ENCODE results near the gene CASP9.

CASP9 gene

DNA sequence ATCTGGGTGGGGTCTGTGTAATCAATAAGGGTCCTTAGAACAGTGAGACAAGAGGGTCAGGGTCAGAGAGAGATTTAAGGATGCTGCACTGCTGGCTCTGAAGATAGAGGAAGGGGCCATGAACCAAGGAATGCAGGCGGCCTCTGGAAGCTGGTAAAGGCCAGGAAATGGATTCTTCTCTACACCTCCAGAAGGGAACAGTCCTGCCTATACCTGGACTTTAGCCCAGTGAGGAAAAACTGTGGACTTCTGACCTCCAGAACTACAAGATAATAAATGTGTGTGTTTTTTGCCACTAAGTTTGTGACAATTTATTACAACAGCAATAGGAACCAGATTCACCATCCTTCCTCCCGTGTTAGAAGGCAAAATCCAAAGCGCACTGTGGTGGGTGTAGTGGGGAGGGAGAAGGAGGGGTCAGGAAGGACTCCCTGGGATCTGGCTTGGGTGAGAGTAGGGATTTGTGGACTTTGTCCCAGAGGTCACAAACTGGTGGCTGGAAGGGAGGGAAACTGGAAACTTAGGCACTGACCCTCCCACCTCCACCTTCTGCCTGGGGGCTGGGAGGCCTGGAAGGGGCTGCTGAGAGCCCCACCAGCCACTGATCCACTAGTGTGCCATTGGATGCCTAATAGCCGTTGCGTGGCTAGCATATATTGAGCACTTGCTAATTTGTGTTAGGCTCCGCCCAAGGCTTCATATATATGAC, 72.8 kb downstream of the CASP9 start:
- TF ChIP-seq, protein P1, sequence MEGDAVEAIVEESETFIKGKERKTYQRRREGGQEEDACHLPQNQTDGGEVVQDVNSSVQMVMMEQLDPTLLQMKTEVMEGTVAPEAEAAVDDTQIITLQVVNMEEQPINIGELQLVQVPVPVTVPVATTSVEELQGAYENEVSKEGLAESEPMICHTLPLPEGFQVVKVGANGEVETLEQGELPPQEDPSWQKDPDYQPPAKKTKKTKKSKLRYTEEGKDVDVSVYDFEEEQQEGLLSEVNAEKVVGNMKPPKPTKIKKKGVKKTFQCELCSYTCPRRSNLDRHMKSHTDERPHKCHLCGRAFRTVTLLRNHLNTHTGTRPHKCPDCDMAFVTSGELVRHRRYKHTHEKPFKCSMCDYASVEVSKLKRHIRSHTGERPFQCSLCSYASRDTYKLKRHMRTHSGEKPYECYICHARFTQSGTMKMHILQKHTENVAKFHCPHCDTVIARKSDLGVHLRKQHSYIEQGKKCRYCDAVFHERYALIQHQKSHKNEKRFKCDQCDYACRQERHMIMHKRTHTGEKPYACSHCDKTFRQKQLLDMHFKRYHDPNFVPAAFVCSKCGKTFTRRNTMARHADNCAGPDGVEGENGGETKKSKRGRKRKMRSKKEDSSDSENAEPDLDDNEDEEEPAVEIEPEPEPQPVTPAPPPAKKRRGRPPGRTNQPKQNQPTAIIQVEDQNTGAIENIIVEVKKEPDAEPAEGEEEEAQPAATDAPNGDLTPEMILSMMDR (IDR thresholded peaks at IDR 0.05; ENCODE audit: low read depth, low read length) = no peak
- no peak overlapping the region for H3K4me3 ChIP-seq (ENCODE audit: low read depth, low read length)

DNA sequence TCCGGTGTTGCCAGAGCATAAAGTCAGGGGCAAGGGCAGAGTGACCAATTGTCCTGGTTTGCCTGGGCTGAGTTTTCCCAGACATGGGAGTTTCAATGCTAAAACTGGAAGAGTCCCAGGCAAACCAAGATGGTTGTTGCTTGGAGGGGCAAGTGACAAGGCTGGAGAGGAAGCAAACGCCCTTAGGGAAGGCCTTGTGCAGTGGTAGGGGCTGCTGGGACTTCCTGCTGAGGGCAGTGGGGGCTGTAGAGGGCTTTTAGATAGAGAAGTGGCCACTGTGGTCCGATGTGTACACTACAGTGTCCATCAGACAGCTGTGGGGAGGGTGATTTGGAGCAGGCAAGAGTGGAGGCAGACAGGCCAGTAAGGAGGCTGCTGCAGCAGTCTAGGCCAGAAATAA, 74.4 kb downstream of the CASP9 start:
- TF ChIP-seq, protein P1 (IDR thresholded peaks at IDR 0.05; ENCODE audit: low read depth, low read length) = no peak
- H3K4me3 ChIP-seq (ENCODE audit: low read depth, low read length) = no peak overlapping the region

DNA sequence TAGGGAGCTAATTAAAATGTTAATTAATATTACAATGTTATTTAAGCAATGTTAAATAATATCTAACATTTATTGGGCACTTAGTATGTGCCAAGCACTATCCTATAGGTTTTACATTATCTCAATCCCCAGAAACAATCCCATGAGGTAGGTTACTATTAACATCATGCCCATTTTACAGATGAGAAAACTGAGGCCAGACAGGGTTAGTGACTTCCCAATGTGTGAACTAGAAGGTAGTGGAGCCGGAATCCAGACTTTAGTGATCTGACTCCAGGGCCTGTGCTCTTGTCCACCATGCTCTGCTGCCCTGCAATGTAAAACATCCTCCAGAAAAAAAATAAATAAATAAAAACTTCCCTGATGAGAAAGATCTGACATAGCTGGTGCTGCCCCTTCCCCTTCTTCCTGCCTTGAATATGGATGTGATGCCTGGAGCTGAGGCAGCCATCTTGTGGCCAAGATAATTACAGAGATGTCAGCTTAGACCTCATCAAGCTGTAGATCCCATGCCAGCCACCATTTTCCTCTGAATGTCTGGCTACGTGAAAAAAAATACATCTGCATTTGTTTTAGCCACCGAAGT, 75.0 kb downstream of the CASP9 start:
- no peak overlapping the region for H3K4me3 ChIP-seq (ENCODE audit: low read depth, low read length)
- TF ChIP-seq, protein P1 (IDR thresholded peaks at IDR 0.05; ENCODE audit: low read depth, low read length) = no peak

DNA sequence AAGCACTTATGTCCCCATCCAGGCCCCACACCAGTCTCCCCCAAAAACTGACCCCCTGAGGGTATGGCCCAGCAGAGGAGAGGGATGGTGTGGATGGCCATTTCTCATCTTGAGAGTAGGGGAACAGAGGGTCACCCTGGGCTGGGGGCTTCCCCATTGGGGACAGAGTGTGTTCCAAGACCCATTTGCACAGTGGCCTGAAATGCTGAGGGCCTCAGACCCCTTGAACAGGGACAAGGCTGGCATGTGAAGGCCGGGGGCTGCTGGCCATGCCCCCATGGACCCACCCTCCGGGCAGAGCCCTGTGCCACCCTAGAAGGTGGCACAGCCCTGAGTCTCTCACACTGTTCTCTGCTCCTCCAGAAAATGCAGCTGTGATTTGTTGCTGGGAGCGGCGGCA, 77.8 kb downstream of the CASP9 start:
- TF ChIP-seq, protein P1 (IDR thresholded peaks at IDR 0.05; ENCODE audit: low read depth, low read length) = no peak
- no peak overlapping the region for H3K4me3 ChIP-seq (ENCODE audit: low read depth, low read length)

DNA sequence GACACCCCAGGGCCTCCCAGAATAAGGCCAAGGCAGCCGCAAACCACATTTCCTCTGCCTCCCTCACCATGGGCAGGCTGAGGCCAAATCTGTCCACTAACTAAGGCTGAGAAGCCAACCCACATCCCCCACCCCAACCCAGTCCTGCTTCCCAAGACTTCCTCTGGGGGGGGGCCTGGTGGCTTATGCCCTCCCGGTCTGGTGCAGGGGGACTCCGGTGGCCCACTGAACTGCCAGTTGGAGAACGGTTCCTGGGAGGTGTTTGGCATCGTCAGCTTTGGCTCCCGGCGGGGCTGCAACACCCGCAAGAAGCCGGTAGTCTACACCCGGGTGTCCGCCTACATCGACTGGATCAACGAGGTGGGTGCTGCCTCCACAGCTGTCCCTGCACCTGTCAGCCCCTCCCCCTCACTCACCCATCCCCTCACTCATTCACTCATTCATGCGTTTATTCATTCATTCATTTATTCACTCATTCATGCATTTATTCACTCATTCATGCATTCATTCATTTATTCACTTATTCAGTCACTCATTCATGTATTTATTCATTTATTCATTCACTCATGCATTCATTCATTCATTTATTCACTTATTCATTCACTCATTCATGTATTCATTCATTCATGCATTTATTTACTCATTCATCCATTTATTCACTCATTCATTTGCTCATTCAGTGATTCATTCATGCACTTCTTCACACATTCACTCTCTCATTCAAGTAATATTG, 78.5 kb downstream of the CASP9 start:
- no peak overlapping the region for H3K4me3 ChIP-seq (ENCODE audit: low read depth, low read length)
- TF ChIP-seq, protein P1 (IDR thresholded peaks at IDR 0.05; ENCODE audit: low read depth, low read length) = no peak

DNA sequence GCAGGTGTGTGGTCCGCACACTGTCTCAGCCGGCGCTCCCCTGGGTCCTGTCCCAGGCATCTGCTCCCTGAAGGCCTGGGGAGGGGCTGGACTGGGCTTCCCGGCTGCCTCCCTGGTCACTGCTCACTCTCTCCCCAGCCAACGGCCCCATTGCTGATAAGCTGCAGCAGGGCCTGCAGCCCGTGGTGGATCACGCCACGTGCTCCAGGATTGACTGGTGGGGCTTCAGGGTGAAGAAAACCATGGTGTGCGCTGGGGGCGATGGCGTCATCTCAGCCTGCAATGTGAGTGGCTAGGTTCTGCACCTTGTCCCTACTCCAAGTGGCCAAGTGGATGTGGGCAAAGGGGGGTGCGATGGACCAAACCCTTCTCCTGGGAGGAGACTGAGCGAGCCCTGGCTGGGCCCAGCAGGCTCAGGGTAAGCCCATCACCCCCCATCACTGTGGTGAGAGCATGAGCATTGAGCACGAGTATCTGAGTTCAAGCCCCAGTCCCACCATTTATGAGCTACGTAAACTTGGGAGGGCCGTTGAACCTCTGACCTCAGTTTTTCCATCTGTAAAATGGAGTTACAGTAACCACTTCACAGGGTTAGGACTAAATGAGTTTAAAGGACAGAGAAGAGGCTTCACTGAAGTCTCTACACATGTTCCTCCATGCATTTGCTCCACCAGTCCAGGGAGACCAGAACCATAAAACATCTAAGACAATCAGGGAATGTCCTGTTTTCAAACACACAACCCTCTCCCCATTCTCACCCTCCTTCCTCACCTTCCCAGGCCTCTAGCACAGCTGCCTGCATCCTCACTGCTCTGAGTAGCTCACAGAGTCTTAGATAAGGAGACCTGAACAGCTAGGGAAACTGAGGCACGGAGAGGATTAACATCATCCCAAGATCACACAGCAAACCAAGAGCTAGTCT, 79.3 kb downstream of the CASP9 start:
- TF ChIP-seq, protein P1 (IDR thresholded peaks at IDR 0.05; ENCODE audit: low read depth, low read length) = no peak
- H3K4me3 ChIP-seq (ENCODE audit: low read depth, low read length) = no peak overlapping the region

Data from WI38 (cell line).